Measurements from ENCODE around the gene ACVR2B.

ACVR2B gene

DNA sequence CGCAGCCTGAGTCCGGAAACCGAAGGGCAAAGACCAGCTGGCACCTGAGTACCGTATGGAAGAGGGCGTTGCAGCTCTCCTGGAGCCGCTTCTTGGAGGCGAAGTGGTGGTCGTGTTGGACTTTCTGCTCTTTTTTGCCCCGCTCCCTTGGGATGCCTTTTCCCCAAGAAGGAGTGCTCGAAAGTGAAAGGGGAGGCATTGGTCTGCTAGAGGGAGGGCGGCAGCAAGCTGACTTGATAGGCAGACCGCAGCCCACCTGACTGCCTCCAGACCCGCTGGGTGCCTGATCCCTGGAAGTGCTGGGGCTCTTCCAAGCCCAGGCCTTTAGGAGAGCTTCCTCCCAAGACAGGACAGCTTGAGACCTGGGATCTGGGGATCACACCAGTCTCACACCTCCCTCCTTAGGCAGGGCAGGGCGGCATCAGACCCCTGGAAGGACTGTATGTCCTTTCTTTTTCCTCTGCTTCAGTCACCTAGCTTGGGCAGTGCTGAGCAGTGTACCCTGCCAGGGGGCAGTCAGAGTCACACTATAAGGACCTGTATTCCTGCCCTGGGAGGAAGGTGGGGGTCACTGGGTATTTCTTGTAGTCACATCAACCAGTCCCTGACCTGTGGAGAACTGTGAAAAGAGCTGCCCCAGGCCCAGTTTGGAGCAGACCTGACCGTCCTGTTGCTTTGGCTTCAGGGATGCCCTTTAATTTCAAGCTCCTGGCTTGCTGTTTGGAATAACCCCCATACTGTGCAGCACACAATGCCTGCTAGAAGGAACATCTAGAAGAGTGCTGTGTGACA lies 2.1 kb downstream of the ACVR2B start:
- no peaks in the 10 kb centered on the region for H3K9me3 ChIP-seq (ENCODE audit: control insufficient read depth, insufficient read depth, low read length)
- peaks cover 9% of the 10 kb centered on the region for H3K27me3 ChIP-seq (ENCODE audit: control insufficient read depth, low read length)
- no peaks in the 10 kb centered on the region for H3K9me2 ChIP-seq (replicated peaks; ENCODE audit: control insufficient read depth, low read length)
- peaks cover 8% of the 10 kb centered on the region; the same call in 1 of the 2 replicates for H4K20me1 ChIP-seq (ENCODE audit: control insufficient read depth, insufficient read depth, low read depth, low read length)
- H3K36me3 ChIP-seq (ENCODE audit: control insufficient read depth, low read length): no peaks in the 10 kb centered on the region
- H3K4me2 ChIP-seq (ENCODE audit: low read length): peak overlapping the region; percentile 90
- H3K79me2 ChIP-seq (ENCODE audit: control insufficient read depth, low read length): peaks cover 59% of the 10 kb centered on the region
- peak overlapping the region; percentile 87 for H3K4me3 ChIP-seq (ENCODE audit: low read length)
- no peaks in the 10 kb centered on the region for H3F3A ChIP-seq (ENCODE audit: control insufficient read depth, insufficient read depth)
- no peak for TF ChIP-seq EZH2phosphoT487 (IDR thresholded peaks at IDR 0.05; ENCODE audit: borderline replicate concordance, low read length)
- TF ChIP-seq, protein P1, sequence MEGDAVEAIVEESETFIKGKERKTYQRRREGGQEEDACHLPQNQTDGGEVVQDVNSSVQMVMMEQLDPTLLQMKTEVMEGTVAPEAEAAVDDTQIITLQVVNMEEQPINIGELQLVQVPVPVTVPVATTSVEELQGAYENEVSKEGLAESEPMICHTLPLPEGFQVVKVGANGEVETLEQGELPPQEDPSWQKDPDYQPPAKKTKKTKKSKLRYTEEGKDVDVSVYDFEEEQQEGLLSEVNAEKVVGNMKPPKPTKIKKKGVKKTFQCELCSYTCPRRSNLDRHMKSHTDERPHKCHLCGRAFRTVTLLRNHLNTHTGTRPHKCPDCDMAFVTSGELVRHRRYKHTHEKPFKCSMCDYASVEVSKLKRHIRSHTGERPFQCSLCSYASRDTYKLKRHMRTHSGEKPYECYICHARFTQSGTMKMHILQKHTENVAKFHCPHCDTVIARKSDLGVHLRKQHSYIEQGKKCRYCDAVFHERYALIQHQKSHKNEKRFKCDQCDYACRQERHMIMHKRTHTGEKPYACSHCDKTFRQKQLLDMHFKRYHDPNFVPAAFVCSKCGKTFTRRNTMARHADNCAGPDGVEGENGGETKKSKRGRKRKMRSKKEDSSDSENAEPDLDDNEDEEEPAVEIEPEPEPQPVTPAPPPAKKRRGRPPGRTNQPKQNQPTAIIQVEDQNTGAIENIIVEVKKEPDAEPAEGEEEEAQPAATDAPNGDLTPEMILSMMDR (IDR thresholded peaks at IDR 0.05; ENCODE audit: low read depth, low read length, poor library complexity, severe bottlenecking): no peak
- H3K27ac ChIP-seq (ENCODE audit: low read depth, low read length): no peak overlapping the region
- peaks cover 17% of the 10 kb centered on the region for H3K4me1 ChIP-seq (ENCODE audit: control insufficient read depth, low read length)

DNA sequence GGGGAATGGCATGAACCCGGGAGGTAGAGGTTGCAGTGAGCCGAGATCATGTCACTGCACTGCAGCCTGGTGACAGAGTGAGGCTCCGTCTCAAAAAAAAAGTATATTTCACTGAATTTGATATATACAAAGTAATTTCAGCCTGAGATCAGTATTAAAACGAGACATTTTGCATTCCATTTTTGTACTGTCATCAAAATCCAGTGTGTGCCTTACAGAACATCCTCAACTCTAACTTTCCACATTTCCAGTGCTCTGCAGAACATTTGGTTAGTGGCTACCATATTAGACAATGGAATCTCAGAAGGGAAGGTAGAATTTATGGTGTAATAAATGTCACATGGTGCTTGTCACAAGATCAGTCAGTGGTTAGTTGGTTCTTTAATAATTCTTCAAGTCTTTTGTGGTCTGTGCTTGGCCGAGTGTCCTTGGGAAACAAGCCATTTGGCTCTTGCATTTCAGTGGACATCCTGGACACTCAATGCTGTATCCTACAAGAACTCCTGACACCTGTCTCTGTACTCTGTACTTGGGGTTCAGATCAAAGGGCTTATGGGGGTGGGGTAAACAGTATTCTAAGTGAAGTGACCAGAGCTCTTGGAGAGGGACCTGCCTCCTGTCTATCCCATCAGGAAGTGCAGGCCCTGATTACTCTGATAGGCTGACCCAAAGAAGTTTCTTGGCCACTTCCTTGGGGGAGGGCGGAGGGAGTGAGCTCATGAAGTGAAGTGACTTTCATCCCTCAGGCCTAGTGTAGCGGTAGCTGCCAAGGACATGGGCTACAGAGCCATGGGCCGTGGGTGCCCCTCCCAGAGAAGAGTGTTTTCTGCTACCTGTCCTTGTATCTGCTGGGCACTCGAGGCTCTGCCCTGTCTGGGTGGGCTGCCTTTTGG lies 3.7 kb downstream of the ACVR2B start:
- Histone ChIP-seq H3F3A (ENCODE audit: control insufficient read depth, insufficient read depth) (no peaks in the 10 kb centered on the region), H3K27me3 (ENCODE audit: control insufficient read depth, low read length) (peaks cover 7% of the 10 kb centered on the region), H3K4me3 (ENCODE audit: low read length) (no peak overlapping the region), H3K4me1 (ENCODE audit: control insufficient read depth, low read length) (peaks cover 17% of the 10 kb centered on the region), H4K20me1 (ENCODE audit: control insufficient read depth, insufficient read depth, low read depth, low read length) (peaks cover 8% of the 10 kb centered on the region; the same call in 1 of the 2 replicates), H3K9me3 (ENCODE audit: control insufficient read depth, insufficient read depth, low read length) (no peaks in the 10 kb centered on the region), H3K9me2 (replicated peaks; ENCODE audit: control insufficient read depth, low read length) (no peaks in the 10 kb centered on the region), H3K79me2 (ENCODE audit: control insufficient read depth, low read length) (peaks cover 67% of the 10 kb centered on the region), H3K4me2 (ENCODE audit: low read length) (no peak overlapping the region), H3K27ac (ENCODE audit: low read depth, low read length) (no peak overlapping the region), H3K36me3 (ENCODE audit: control insufficient read depth, low read length) (no peaks in the 10 kb centered on the region)
- TF ChIP-seq EZH2phosphoT487 (IDR thresholded peaks at IDR 0.05; ENCODE audit: borderline replicate concordance, low read length): no peak
- TF ChIP-seq, protein P1 (IDR thresholded peaks at IDR 0.05; ENCODE audit: low read depth, low read length, poor library complexity, severe bottlenecking): no peak

DNA sequence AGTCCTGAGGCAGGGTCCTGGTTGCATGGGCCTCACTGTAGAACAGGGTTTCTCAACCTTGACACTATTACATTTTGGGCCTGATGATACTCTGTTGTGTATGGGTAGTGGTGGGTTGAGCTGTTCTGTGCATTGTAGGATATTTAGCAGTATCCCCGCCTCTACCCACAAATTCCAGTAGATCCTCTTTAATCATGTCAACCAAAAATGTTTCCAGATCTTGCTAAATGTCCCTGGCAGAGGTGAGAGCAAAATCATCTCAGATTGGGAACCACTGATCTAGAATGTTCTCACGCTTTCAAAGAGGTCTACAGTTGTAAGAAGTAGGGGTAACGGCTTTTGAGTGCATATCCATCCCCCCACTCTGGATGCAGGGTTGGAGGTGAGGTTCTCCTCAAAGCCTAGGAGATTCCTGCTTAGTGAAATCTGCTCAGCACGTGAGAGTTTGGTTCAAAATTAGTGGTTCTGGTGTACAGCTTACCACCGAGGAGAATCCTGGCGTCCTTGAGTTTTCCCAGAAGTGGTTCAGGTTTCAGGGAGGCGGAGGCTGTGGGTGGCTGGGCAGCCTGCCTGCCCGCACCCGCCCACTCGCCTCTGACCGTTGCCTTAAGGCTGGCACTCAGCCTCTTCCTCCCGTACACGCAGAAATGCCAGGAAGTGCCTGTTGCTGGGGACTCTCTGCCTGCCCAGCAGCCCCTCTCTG lies 5.3 kb downstream of the ACVR2B start:
- Histone ChIP-seq H3F3A (ENCODE audit: control insufficient read depth, insufficient read depth) (no peaks in the 10 kb centered on the region), H3K27ac (ENCODE audit: low read depth, low read length) (no peak overlapping the region), H3K79me2 (ENCODE audit: control insufficient read depth, low read length) (peaks cover 82% of the 10 kb centered on the region), H3K27me3 (ENCODE audit: control insufficient read depth, low read length) (peaks cover 7% of the 10 kb centered on the region), H3K9me3 (ENCODE audit: control insufficient read depth, insufficient read depth, low read length) (no peaks in the 10 kb centered on the region), H3K36me3 (ENCODE audit: control insufficient read depth, low read length) (no peaks in the 10 kb centered on the region), H3K4me3 (ENCODE audit: low read length) (no peak overlapping the region), H4K20me1 (ENCODE audit: control insufficient read depth, insufficient read depth, low read depth, low read length) (peaks cover 8% of the 10 kb centered on the region; the same call in 1 of the 2 replicates), H3K4me1 (ENCODE audit: control insufficient read depth, low read length) (peaks cover 11% of the 10 kb centered on the region), H3K9me2 (replicated peaks; ENCODE audit: control insufficient read depth, low read length) (no peaks in the 10 kb centered on the region), H3K4me2 (ENCODE audit: low read length) (no peak overlapping the region)
- TF ChIP-seq, protein P1 (IDR thresholded peaks at IDR 0.05; ENCODE audit: low read depth, low read length, poor library complexity, severe bottlenecking): no peak
- no peak for TF ChIP-seq EZH2phosphoT487 (IDR thresholded peaks at IDR 0.05; ENCODE audit: borderline replicate concordance, low read length)
